HEK293T (cell line): Measurements from ENCODE around the gene RNF10.
"Not testable (repeated sequence)": the region's sequence is repeated elsewhere in the genome, so short reads cannot be mapped to it uniquely, and the experiment has no call there.

Source experiments
- CTBP1 ChIP-seq: fragments of 450-650 bp; IDR thresholded peaks from 2 replicates; pipeline ENCODE4 v1.6.1; 2016; ENCODE audit warnings: borderline replicate concordance
- ELF4 ChIP-seq: fragments of 450-650 bp; IDR thresholded peaks from 2 replicates; pipeline ENCODE4 v1.6.1; 2017; ENCODE audit warnings: antibody characterized with exemption
- HDGF ChIP-seq: fragments of 450-650 bp; IDR thresholded peaks from 2 replicates; pipeline ENCODE4 v1.6.1; 2017; ENCODE audit warnings: antibody characterized with exemption, borderline replicate concordance

DNA sequence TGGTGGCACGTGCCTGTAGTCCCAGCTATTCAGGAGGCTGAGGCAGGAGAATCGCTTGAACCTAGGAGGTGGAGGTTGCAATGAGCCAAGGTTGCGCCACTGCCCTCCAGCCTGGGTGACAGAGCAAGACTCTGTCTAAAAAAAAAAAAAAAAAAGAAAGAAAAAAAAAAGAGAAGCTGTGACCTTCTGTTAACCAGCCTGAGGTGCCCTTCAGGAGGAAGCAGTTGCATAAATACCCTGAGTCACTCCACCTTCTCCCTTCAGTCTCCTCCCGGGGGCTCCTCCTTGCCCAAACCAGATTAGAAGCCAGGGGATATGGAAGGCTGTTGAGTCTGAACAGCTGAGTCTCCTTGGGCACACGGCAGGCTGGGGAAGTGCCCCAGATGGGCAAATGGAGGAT, 68.3 kb downstream of the RNF10 start:
- not testable (repeated sequence) for TF ChIP-seq ELF4, HDGF, CTBP1
